HG02678 (cell line): Measurements from ENCODE around the gene GTPBP6.
A peak's percentile ranks its signal among the peaks of the same experiment; 100 is the strongest.
"Not testable (repeated sequence)": the region's sequence is repeated elsewhere in the genome, so short reads cannot be mapped to it uniquely, and the experiment has no call there.

Source experiments
- ATAC-seq: cut with Tn5 transposase; IDR thresholded peaks from one replicate; pipeline ENCODE4 v1.9.1; 2021; ENCODE audit warnings: mild to moderate bottlenecking, moderate library complexity; ENCODE audit not compliant: unreplicated experiment

Gene GTPBP6

DNA sequence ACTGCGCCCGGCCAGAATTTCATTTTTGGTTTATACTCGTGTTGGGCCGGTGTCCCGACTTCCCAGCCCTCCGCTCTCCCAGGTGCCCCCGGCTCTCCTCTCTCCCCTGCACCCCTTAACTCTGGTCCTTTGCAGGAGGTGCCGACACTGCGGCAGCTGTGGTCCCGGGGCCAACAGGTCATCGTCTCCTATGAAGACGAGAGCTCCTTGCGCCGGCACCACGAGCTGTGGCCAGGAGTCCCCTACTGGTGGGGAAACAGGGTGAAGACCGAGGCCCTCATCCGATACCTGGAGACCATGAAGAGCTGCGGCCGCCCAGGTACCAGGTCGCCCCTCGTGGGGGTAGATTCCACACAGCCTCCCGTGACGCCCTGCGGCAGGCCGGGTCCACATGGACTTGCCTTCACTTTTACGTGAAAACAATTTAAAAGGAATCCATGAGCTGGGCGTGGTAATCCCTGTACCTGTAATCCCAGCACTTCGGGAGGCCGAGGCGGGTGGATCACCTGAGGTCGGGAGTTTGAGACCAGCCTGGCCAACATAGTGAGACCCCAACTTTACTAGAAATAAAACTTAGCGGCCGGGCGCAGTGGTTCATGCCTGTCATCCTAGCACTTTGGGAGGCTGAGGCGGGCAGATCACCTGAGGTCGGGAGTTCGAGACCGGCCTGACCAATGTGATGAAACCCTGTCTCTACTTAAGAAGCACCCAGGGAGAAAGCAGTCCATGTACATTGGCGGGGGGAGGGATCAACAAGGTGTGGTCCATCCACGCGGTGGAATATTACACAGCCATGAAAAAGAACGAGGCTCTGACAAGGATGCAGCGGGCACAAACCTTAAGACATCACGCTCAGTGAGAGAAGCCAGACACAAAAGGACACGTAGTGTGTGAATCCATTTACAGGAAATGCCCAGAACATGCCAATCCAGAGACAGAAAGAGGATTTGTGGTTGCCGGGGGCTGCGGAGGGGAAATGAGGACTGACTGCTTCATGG is 25.4 kb downstream of the GTPBP6 start:
- no peak for ATAC-seq

DNA sequence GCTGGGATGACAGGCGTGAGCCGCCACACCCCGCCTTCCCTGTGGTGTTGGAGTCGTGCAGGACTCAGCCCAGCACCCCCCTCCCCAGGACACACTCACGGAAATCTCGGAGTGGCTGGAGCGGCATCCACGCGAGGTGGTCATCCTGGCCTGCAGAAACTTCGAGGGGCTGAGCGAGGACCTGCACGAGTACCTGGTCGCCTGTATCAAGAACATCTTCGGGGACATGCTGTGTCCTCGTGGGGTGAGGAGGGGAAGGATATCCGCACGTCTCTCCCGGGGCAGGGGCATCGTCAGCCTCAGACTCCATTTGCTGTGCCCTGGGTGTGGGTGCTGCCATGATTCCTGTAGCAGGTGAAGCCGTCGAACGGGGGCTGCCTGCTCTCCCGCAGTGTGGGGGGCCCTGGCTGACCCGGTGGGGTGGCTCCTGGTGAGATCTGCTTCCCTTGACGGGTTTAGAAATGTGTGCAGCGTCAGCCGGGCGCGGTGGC is 27.1 kb downstream of the GTPBP6 start:
- no peak for ATAC-seq

DNA sequence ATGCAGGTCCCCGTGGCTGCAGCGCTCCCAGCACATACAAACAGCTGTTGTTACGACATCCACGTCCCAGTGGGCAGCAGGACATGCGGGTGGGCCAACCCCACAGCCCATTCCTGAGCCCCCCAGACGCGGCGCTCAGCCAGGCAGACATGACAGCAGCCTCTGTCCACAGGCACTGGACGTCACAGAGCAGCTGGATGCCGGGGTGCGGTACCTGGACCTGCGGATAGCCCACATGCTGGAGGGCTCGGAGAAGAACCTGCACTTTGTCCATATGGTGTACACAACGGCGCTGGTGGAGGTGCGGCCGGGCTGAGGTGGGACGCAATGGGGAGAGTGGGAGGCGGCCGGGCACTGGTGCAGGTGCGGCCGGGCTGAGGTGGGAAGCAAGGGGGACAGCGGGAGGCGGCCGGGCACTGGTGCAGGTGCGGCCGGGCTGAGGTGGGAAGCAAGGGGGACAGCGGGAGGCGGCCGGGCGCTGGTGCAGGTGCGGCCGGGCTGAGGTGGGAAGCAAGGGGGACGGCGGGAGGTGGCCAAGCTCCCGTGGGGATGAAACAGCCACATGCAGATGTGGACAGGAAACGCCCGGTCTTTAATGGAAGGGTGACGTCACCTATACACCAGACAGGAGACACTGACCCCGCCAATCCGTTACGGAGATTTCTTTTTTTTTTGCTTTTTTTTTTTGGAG is 28.0 kb downstream of the GTPBP6 start:
- no peak for ATAC-seq

DNA sequence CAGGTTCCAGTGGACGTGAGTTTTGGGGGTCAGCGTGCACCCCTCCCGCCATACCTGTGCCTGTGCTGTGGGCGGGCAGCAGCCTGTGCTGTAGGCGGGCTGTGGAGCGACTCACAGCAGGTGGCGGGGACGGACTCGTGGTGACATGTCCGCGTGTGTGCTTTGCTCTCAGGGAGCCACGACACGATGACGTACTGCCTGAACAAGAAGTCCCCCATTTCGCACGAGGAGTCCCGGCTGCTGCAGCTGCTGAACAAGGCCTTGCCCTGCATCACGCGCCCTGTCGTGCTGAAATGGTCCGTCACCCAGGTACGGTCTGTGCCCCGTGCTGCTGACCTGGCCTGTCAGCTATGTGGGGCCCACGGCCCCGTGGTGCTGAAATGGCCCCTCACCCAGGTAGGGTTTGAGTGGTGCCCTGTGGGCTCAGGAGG is 30.0 kb downstream of the GTPBP6 start:
- ATAC-seq, result no peak

DNA sequence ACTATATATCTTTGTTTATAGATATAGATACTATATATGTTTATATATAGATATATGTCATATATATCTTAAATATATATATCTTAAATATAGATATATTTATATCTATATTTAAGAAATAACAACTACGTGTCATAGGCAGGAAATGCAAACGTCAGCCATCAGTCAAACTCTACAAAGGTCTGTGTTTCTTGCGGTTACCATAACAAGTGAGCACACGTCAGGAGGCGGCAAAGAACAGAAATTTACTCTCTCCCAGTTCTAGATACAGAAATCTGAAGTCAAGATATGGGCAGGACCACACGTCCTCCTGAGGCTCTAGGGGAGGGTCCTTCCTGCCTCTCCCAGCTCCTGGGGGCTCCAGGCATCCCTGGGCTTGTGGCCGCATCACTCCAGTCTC is 30.9 kb downstream of the GTPBP6 start:
- no peak for ATAC-seq

DNA sequence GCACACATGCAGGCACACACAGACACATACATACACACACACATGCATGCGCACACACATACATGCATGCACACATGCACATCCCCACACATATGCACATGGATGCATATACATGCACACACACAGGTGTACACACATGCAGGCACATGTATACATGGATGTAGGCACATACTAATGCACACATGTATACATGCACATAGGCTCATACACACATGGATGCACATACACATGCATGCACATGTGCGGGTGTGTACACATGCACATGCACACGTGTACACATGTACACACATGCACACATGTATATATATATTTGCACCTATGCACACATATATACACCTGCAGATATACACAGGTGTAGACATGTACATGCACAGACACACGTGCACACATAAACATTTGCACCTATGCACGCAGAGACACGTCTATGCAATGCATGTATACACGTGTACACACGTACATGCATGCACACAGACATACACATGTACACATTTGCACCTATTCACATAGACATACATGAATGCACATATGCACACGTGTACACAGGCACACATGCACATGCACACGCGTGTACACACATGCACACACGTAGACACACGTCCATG is 33.4 kb downstream of the GTPBP6 start:
- ATAC-seq, result no peak

DNA sequence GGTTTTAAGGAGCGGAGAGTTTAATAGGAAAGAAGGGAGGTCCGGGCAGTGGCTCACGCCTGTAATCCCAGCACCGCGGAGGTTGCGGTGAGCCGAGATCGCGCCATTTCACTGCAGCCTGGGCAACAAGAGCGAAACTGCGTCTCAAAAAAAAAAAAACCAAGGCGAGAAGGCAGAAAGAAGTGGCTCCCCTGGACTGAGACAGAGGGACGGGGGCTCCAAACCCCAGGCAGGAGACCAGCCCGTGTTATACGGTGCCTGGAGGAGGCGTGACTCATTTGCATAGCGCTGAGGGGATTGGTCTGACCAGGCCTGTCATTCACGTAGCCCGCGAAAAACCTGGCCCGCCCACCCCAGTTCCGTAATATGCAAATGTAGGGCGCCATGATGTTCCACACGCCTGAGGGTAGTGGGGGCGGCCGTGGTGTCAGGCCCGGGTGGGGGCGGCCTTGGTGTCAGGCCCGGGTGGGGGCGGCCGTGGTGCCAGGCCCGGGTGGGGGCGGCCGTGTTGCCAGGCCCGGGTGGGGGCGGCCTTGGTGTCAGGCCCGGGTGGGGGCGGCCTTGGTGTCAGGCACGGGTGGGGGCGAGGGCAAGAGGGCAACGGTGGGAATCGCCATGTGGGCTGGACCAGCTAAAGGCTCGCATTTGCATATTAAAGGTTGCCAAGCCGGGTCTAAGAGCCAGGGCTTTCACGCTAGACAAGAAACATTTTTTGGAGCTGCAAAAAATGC is 35.3 kb downstream of the GTPBP6 start:
- ATAC-seq, result peak; percentile 100

DNA sequence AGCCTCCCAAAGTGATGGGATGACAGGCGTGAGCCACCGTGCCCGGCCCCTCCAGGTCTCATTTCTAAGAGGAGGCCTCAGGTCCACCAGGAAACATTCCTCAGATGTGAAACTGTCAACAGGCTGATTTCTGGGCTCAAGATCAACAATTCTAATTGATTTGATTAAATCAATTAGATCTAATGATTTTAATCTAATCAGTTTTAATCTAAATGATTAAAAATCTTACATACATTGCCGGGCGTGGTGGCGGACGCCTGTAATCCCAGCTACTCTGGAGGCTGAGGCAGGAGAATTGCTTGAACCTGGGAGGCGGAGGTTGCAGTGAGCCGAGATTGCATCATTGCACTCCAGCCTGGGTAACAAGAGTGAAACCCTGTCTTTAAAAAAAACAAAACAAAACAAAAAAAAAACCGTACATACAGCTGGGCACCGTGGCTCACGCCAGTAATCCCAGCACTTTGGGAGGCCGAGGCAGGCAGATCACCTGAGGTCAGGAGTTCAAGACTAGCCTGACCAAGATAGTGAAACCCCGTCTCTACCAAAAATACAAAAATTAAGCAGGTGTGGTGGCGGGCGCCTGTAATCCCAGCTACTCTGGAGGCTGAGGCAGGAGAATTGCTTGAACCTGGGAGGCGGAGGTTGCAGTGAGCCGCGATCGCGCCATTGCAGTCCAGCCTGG is 36.5 kb downstream of the GTPBP6 start:
- not testable (repeated sequence) for ATAC-seq

DNA sequence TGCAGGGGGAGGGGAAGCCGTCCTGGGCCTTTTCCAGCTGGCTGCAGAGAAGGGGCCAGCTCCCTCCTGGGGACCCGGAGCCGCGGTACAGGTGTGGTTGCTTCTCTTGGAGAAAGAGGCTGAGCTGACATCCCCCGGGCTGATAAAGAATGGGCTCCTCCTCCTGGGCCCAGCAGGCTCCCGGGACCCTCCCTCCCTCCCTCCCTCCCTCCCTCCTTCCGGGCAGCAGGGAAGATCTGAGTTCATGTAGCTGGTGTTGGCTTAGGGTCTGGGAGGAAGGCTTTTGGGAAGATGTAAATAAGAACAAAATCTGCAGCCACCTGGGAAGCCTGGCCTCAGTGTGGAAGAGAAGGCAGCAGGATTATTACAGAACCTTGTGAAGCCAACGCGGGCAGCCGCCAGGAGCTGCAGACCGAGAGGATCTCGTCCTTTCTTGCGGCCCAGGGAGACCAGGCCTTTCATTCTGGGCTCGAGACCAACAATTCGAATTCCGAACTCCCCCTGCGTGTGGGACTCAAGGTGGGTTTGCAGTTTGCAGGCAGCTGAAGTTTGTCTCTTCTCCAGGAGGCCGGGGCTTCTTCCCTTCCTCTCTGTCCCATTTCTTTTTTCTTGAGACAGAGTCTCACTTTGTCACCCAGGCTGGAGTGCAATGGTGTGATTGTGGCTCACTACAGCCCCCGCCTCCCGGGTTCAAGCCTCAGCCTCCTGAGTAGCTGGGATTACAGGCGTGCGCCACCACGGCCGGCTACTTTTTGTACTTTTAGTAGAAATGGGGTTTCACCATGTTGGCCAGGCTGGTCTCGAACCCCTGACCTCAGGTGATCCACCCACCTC is 37.2 kb downstream of the GTPBP6 start, which contains the start of gene PLCXD1:
Gene PLCXD1, plus strand, starts transcription at position 216 of the 834 bp plus-strand sequence. CDS start 2,807 bp downstream, outside the sequence.
- no peak for ATAC-seq

DNA sequence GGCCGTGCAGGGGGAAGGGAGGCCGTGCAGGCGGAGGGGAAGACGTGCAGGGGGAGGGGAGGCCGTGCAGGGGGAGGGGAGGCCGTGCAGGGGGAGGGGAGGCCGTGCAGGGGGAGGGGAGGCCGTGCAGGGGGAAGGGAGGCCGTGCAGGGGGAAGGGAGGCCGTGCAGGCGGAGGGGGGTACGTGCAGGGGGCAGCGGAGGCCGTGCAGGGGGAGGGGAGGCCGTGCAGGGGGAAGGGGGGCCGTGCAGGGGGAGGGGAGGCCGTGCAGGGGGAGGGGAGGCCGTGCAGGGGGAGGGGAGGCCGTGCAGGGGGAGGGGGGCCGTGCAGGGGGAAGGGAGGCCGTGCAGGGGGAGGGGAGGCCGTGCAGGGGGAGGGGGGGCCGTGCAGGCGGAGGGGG is 37.9 kb downstream of the GTPBP6 start:
- not testable (repeated sequence) for ATAC-seq

DNA sequence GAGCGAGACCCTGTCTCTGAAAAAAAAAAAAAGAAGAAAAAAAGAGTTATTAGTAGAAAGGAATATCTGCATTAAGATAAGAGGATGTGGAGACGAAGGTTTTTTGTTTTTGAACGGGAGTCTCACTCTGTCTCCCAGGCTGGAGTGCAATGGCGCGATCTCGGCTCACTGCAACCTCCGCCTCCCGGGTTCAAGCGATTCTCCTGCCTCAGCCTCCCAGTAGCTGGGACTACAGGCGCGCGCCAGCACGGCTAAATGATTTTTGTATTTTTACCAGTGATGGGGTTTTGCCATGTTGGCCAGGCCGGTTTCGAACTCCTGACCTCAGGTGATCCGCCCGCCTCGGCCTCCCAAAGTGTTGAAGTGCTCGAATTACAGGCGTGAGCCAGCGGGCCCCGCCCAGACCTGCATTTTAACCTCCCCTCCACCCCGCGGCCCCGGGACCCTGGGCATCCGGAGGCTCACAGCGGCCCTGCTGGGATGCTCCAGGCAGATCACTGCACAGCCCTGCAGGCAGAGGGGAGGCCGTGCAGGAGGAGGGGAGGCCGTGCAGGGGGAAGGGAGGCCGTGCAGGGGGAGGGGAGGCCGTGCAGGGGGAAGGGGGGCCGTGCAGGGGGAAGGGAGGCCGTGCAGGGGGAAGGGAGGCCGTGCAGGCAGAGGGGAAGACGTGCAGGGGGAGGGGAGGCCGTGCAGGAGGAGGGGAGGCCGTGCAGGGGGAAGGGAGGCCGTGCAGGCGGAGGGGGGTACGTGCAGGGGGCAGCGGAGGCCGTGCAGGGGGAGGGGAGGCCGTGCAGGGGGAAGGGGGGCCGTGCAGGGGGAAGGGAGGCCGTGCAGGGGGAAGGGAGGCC is 38.6 kb downstream of the GTPBP6 start:
- not testable (repeated sequence) for ATAC-seq

DNA sequence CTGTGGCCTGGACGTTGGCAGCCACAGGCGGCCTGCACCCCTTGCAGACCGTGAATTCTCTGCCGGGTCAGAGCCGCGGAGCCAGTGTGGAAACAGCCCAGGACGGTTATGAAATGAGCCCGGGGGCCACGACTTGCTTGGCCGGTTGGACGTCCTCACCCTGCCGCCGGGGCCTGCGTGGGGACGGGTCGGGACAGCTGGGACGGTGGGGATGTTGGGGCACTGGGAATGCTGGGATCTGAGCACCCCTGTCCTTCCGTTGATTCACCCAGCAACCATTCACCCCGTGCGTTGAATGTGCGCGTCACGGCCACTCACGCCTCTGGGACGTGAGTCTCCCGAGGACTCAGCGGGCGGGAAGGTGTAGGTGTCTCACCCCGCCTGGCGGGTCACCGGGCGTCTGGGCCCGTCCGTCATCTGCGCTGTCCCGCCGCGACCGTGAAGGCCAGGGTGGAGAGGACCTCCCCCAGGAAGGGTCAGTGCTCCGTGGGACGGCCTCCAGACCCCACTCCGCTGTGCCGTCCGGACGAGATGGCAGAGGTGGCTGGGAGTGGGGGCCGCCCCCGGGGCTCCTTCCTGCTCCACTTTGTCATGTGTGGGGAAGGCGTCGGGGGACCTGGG is 41.9 kb downstream of the GTPBP6 start:
- peak; percentile 36 for ATAC-seq

DNA sequence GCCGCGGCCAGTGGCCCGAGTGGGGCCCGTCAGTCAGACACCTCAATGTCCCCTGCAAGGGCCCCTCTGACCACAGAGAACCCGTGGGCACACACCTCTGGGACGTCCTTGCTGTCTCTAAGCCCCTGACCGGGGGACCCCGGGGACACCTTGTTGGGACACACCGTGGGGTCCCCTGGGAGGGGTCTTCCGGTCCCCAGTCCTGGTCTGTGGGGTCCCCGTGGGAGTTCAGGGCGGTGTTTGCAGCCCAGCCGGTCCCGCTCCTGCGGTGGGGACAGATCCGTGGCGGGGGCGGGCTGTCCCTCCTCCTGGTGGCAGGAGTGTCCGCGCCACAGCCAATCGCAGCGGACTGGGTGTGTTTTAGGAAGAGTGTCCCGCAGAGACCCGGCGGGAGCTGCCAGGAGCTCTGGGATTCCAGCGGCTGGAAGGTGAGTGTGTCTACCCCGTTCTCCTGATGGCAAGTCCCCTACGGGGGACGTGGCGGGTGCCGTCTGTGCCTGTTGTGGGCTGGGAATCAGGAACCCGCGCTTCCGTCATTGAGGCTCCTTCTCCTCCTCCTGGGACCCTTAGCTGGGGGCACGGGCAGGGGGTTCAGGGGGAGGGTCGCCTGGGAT is 42.5 kb downstream of the GTPBP6 start:
- ATAC-seq, result peak; percentile 82

DNA sequence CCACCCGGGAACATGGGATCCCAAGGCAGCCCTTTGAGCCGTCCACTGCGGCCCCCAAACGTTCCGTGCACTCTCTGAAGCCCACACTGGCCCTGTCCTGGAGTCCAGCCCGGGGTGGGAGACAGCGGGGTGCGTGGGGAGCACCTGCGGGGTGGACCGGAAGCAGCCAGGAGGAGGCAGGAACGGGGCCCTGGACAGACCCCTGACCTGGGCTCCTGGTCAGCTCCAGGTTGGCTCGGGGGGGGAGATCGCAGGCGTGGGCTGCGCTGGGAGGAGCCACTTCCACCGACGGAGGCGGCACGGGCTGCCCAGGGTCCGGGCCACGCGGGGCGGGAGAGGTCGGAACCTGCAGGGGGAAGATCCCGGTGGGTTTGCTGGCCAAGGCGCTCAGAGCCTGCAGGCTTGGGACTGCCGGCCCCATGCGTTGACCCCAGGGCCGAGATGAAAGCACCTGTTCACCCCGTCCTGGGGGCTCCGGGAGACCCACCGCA is 43.1 kb downstream of the GTPBP6 start:
- peak; percentile 26 for ATAC-seq

DNA sequence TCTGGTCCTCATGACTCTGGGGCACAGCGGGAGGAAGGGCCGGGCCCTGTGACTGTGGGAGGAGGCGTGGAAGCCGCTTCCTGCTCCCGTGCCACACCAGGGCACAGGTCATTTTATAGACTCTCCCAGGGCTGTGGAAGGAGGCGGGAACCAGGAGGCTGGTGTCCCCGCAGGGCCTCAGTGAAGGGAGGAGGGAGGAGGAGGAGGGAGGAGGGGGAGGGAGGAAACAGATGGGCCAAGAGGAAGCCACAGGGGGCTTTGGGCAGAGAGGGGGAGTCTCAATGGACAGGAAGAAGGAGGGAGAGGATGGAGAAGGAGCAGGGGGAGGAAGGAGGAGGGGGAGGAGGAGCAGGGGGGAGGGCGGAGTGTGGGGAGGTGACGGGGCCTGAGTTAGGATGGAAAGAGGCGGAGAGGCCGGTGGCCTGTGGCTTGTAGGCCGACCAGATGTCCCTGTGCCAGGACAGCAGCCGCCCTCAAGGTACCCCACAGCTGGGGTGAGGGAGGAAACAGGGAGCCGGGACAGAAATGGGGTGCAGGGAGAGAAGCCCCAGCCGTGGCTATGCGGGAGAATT is 43.6 kb downstream of the GTPBP6 start:
- ATAC-seq, result no peak

DNA sequence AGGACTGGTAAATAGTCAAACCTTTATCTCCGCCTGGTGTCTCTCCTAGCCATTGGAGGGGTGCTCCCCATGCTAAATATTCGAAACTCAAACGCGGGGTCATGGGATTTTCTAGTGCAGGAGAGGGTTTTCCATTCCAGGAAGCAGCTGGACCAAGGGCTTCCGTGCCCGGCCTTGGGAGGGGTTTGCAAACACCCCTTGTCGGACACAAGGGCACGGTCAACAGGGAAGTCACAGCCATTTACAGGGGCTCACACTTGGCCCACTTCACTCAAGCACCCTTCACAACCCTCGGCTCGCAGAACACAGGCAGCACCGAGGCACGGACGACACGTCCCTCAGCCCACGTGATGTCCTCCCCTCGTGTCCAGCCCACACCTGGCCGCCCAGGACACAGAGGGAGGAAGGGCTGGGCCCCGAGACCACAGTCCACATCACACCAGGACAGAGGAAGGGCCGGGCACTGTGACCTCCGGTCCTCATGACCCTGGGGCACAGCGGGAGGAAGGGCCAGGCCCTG is 47.7 kb downstream of the GTPBP6 start:
- no peak for ATAC-seq
